SK-N-DZ (cell line): ENCODE measurements around the gene SNX24.

Experiments
- DNase-seq: peaks from one replicate; pipeline ENCODE4 v3.0.0-alpha.2; 2015; ENCODE audit warnings: low spot score
- small RNA-seq, 2 experiments: library from RNA; depleted of rRNA; stranded (forward); fragments of <200 nt; gene quantifications; one replicate each; pipeline ENCODE3, GENCODE V24; 2014

Gene SNX24

DNA sequence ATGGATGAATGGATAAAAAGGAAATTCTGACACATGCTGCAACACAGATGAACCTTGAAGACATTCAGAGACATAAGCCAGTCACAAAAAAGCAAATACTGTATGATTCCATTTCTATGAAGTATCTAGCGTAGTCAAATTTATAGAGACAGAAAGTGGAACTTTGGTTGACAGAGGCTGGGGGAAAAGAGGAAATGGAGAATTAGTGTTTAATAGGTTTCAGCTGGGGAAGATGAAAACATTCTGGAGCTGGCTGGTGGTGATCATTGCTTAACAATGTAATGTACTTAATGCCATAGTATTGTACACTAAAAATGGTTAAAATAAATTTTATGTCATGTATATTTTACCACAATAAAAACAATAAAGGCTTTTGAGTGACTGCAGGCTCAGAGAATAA lies 166.9 kb downstream of the SNX24 start:
- no peak for DNase-seq

- no peak for DNase-seq
Measured at GRCh38 chr5:123014689-123015088, 169.3 kb downstream of the SNX24 start.

DNA sequence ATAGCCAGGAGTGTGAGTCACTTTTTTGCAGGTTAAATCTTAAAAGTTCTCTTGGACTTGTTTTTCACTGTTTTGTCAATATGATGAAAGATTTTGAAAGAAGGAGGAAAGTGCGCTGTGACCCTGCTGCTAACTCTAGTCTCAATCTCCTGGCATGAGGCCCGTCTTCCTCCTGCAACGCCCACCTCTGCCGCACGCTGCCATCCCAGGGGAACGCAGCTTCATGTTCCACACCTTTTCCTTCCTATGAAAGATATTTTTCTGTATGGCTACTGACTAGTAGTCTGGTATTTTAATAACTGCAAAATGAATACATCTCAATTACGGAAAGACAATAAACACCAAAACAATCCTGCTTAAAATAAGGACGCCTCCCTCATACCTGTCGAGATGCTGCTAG lies 182.8 kb downstream of the SNX24 start:
- DNase-seq: no peak

GRCh38 chr5:123033157-123033671 lies 187.8 kb downstream of the SNX24 start:
- DNase-seq: no peak

- DNase-seq: peak; percentile 32
Measured at GRCh38 chr5:123035360-123035917, 190.0 kb downstream of the SNX24 start.

DNA sequence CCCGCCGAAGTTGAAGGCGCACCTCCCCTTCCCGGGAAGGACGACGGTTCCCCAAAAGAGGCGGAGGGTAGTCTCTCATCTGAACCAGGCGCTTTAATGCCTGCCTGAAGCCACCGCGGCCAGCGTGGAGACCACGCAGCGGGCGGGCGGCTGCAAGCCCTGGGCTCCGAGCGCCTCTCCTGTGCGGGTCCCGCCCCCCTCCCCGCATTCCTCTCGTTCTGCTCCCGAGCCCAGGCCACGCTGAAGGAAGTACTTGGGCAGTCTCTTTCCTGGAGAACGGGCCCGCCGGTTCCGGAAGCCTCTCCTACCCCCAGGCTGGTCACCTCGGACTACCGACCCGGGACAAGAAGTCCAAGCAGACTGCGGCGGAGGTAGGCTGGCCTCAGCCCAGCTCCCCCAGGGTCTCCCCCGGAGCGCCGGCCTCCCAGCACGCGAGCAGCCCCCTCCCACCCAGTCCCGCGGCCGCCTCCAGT lies 190.5 kb downstream of the SNX24 start:
- peak; percentile 24 for DNase-seq

DNA sequence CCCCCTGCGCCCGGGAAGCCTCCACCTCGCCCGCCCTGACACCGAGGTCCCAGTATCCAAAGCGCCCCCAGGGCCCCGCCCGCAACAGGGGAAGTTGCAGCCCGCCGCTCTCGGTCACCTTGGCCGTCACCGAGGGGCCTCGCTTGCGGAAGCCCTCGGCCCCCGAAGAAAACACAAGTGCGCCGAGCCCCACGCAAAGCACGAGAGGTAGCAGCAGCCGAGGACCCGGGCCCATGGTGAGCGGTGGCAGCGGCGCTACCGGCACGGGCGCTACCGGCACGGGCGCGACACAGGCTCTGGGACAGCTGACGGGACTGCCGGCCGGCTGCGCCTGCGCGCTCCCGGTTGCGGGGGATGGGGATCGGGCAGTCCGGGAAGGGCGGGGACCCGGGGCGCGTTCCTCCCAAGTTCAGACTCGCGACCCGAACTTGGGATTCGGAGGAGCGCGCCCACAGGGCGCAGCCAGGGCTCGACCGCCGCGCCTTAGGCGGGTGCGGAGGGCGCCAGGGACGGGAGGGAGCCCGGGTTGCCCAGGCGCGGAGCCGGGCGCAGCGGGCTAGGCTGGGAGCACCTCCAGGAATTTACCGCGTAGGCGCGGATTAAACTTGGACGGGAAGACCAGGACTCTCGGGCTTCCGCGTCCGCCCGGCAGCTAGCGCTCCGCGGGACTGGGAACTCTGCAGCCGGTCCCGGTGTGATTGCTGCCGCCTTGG lies 191.1 kb downstream of the SNX24 start, which contains the start of gene PPIC:
Gene PPIC (minus strand): TSS at position 335 of the 713 bp plus-strand sequence. CDS start 100 bp downstream, at position 235.
- peak; percentile 42 for DNase-seq

DNA sequence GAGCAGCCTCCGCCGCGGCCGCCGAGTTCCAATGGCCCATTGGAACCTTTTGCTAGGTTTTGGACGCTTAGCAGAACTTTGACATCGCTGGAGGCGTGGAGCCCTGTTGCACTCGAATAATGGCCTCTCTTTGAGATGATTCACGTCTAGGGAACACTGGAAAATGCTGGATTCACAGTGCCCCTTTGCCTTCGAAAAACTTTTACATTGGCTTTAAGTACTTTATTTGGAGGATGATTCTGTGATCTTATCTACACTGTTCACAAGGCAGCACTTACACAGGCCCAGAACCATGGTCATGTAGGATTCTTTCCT lies 191.6 kb downstream of the SNX24 start:
- DNase-seq: peak; percentile 9

DNA sequence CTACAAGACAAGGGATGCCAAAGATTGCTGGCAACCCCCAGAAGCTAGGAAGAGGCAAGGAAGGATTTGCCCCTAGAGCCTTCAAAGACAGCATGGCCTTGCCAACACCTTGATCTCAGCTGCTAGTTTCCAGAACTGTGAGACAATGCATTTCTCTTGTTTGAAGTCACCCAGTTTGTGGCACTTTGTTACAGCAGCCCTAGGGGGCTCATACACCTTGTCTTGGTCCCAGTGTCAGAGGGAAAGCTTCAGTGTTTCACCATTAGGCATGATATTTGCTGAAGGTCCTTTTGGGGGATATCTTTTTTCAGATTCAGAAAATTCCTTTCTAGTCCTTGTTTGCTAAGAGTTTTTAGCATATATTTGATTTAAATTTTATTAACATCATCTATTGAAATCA lies 194.3 kb downstream of the SNX24 start:
- no peak for DNase-seq

- DNase-seq: no peak
Measured at GRCh38 chr5:123044926-123045617, 199.7 kb downstream of the SNX24 start.

DNA sequence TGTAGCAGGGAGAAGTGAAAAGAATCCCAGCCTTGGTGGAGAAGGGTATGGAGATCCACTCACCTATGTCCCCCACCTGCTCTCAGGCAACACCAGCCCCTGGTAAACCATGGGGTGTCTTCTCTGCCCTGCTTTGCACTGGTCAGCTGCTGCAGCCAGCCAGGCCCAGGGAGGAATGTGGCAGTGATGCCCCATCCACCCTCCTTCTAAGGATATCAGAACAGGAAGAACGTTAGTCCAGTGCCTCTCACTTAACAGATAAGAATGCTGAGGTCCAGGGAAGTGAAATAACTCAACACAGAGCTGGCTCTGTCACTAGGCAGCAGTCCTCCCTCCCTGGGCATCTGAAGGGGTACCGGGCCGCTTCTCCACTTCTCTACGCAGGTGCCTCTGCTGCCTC lies 200.8 kb downstream of the SNX24 start:
- DNase-seq: no peak

- DNase-seq: no peak
Measured at GRCh38 chr5:123047706-123048105, 202.3 kb downstream of the SNX24 start.

GRCh38 chr5:123051206-123051605 lies 205.8 kb downstream of the SNX24 start:
- DNase-seq: no peak

Small RNAs within 50 kb of the gene (small RNA-seq; reads per million reads assigned to genes)
- gene RN7SL689P: 0 to 0.09 reads per million in 2 experiments
